ENCODE data around the gene PITPNM2.
A peak's percentile ranks its signal among the peaks of the same experiment; 100 is the strongest.
"Not testable (repeated sequence)": the region's sequence is repeated elsewhere in the genome, so short reads cannot be mapped to it uniquely, and the experiment has no call there.

PITPNM2 gene

DNA sequence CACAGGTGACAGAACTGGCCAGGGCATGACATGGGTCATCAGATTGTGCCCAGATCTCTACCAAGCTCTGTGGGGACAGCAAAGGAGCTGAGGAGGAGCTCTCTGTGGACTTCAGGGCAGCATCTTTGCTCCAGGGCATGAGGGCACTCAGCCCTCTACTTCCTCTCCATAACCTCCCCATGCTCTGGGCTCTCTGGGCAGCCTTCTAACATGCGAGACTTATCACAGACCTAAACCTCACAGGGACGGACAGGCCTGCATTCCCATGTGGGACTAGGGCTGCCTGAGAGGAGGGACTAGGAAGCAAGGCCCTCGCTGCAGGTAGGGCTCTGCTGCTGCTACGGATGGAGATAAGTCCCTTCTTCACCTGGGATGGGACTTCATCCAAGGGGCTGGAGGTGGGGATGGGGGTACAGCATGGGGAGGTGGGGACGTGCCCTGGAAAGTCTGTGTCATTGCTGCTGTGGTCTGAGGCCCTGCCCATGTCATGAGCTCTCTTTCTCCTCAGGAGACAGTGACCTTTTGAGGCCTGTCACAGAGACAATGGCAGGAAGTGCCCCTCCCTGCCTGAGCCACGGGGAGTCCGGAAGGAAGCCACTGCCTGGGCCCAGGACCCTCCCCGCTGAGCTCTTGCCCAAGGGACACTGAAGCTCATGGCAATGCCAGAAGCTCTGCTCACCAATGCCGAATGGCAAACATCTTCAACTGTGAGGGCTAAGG lies 44.1 kb downstream of the PITPNM2 start:
- peak overlapping the region; percentile 94 for H3K27ac Mint-ChIP-seq
- no peaks in the 10 kb centered on the region for H3K9me3 Mint-ChIP-seq
- H3K4me3 Mint-ChIP-seq: peak overlapping the region; percentile 54
- peaks cover 47% of the 10 kb centered on the region for H3K36me3 Mint-ChIP-seq
- peak; percentile 84 for DNase-seq
- H3K4me1 Mint-ChIP-seq: peaks cover 68% of the 10 kb centered on the region
- CTCF ChIA-PET: interaction anchor here (1.2 to 2.5 kb wide), 3 partner anchors 8 to 64 kb away, joined by 4 to 14 read pairs (median 4); no protein-coding TSS in a partner anchor
- no peaks in the 10 kb centered on the region for H3K27me3 Mint-ChIP-seq

GRCh38 chr12:123105211-123105826 lies 45.6 kb downstream of the PITPNM2 start:
- H3K36me3 Mint-ChIP-seq: peaks cover 47% of the 10 kb centered on the region
- peak overlapping the region; percentile 94 for H3K27ac Mint-ChIP-seq
- H3K4me3 Mint-ChIP-seq: no peak overlapping the region
- DNase-seq: no peak
- H3K27me3 Mint-ChIP-seq: no peaks in the 10 kb centered on the region
- CTCF ChIA-PET: interaction anchor here (1.3 kb wide), 1 partner anchor 9 kb away, joined by 5 read pairs; no protein-coding TSS in a partner anchor
- peaks cover 66% of the 10 kb centered on the region for H3K4me1 Mint-ChIP-seq
- no peaks in the 10 kb centered on the region for H3K9me3 Mint-ChIP-seq

- Mint-ChIP-seq H3K27me3 (no peaks in the 10 kb centered on the region), H3K4me1 (peaks cover 66% of the 10 kb centered on the region), H3K9me3 (no peaks in the 10 kb centered on the region), H3K4me3 (no peak overlapping the region), H3K36me3 (peaks cover 47% of the 10 kb centered on the region), H3K27ac (peak overlapping the region; percentile 22)
- no peak for DNase-seq
- CTCF ChIA-PET: interaction anchor here (1.3 kb wide), 1 partner anchor 10 kb away, joined by 5 read pairs; no protein-coding TSS in a partner anchor
These were observed 46.1 kb downstream of the PITPNM2 start for GRCh38 chr12:123104809-123105208.

DNA sequence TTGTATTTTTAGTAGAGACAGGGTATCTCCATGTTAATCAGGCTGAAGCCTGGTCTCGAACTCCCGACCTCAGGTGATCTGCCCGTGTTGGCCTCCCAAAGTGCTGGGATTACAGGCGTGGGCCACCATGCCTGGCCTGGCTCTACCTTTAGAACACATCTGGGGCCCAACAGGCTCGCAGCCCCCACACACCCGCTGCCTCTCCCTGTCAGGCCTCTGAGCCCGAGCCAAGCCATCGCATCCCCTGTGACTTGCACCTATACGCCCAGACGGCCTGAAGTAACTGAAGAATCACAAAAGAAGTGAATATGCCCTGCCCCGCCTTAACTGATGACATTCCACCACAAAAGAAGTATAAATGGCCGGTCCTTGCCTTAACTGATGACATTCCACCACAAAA lies 46.8 kb downstream of the PITPNM2 start:
- CTCF ChIA-PET: interaction anchor here (1.3 kb wide), 1 partner anchor 11 kb away, joined by 5 read pairs; no protein-coding TSS in a partner anchor

DNA sequence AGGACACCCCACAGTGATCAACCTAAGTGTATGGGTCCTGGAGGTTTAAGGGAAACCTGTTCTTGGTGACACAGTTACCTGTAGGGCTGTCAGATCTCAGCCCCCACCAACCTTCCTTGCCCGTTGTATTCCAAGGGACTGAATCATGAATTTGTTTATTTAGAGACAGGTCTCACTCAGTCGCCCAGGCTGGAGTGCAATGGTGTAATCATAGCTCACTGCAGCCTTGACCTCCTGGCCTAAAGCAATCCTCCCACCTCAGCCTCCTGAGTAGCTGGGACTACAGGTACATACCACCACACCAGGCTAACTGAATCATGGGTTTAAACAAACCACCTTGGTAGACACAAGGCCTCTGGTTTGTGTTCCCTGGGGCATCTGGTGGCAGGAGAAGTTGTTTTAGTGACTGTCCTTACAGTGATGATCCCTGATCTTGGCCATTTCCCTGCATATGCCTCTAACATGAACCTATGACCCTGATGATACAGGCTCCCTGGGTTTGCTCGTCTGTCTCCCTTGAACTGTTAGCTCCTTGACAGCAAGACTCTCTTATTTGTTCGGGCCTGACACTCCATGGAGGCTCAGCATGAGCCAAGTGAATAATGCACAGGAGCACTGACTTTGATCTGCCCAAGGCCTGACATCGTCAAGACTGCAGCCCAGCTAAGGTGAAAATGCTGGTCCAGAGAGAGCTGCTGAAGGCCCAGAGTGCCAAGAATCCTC lies 47.9 kb downstream of the PITPNM2 start:
- DNase-seq: no peak
- peaks cover 53% of the 10 kb centered on the region for H3K4me1 Mint-ChIP-seq
- H3K4me3 Mint-ChIP-seq: no peak overlapping the region
- CTCF ChIA-PET: interaction anchor here (1.2 to 1.4 kb wide), 2 partner anchors 10 to 49 kb away, joined by 3 read pairs; no protein-coding TSS in a partner anchor
- H3K9me3 Mint-ChIP-seq: no peaks in the 10 kb centered on the region
- peaks cover 30% of the 10 kb centered on the region for H3K36me3 Mint-ChIP-seq
- peak overlapping the region; percentile 53 for H3K27ac Mint-ChIP-seq
- H3K27me3 Mint-ChIP-seq: no peaks in the 10 kb centered on the region

More for the DNA sequence above, 46.8 kb downstream of the PITPNM2 start:
- not testable (repeated sequence) for H3K27ac Mint-ChIP-seq, H3K9me3 Mint-ChIP-seq, H3K27me3 Mint-ChIP-seq, DNase-seq, H3K4me3 Mint-ChIP-seq
- H3K36me3 Mint-ChIP-seq: peaks cover 41% of the 10 kb centered on the region
- peaks cover 62% of the 10 kb centered on the region for H3K4me1 Mint-ChIP-seq

- no peaks in the 10 kb centered on the region for H3K9me3 Mint-ChIP-seq
- no peaks in the 10 kb centered on the region for H3K27me3 Mint-ChIP-seq
- peak; percentile 44 for DNase-seq
- no peak overlapping the region for H3K4me3 Mint-ChIP-seq
- H3K36me3 Mint-ChIP-seq: peaks cover 24% of the 10 kb centered on the region
- H3K4me1 Mint-ChIP-seq: peaks cover 47% of the 10 kb centered on the region
- CTCF ChIA-PET: interaction anchor here (1.2 to 1.4 kb wide), 3 partner anchors 9 to 50 kb away, joined by 3 to 5 read pairs (median 3); no protein-coding TSS in a partner anchor
- peak overlapping the region; percentile 53 for H3K27ac Mint-ChIP-seq
These were observed 48.5 kb downstream of the PITPNM2 start for GRCh38 chr12:123102366-123102765.

DNA sequence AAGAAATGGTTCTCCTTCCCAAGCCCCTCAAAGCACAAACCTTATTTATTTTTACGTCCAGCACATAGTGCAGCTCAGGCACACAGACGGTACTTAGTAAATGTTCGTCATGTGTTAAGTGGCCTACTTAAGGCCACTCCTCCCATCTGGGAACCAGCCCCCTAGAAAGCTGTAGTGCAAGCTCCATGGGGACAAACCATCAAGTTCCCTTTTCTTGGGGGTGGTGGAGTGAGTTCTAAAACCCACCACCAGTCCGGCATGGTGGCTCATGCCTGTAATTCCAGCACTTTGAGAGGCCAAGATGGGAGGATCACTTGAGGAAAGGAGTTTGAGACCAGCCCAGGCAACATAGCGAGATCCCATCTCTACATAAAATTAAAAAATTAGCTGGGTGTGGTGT lies 49.4 kb downstream of the PITPNM2 start:
- H3K4me3 Mint-ChIP-seq: no peak overlapping the region
- peaks cover 19% of the 10 kb centered on the region for H3K36me3 Mint-ChIP-seq
- no peak overlapping the region for H3K27ac Mint-ChIP-seq
- H3K27me3 Mint-ChIP-seq: no peaks in the 10 kb centered on the region
- peaks cover 39% of the 10 kb centered on the region for H3K4me1 Mint-ChIP-seq
- DNase-seq: no peak
- H3K9me3 Mint-ChIP-seq: no peaks in the 10 kb centered on the region
- CTCF ChIA-PET: interaction anchor here (1.3 to 1.4 kb wide), 2 partner anchors 8 to 26 kb away, joined by 3 to 5 read pairs; no protein-coding TSS in a partner anchor

All from activated naive CD4-positive, alpha-beta T cell treated with anti-CD3 and anti-CD28 coated beads, Interleukin-2, amount 10 ng/mL, durations not matched to agents 7 days and 5 days (primary cell).